ENCODE data around the gene INVS. TPM values are rescaled to one million over a fixed set of nuclear protein-coding genes. Genes with fewer than 3 reads are reported as not detected.

Gene INVS
- total RNA-seq, 4 donors from 2014 or later = 21.0 to 47.8 (median 31.6) TPM

DNA sequence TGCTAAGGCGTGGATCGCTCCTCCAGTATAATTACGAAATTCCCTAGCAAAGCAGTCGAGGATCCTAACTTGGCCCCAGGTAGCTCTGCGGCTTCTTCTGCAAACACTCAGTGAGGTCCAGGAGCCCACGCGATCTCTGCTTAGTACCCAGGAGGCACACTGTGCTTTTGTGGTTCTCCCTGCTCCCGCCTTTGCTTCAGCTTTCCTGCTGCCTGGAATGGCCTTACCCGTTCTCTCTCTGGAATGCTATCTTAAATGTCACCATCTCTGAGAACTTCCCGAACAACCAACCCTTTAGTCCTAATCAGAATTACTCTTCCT lies 639 bp downstream of the INVS start:
- peaks cover 0 to 6% (median 0%) of the 10 kb centered on the region in 4 donors for H3K36me3 ChIP-seq
- H3K4me1 ChIP-seq = peaks cover 6 to 32% (median 21%) of the 10 kb centered on the region in 4 donors
- TF ChIP-seq, protein P1, sequence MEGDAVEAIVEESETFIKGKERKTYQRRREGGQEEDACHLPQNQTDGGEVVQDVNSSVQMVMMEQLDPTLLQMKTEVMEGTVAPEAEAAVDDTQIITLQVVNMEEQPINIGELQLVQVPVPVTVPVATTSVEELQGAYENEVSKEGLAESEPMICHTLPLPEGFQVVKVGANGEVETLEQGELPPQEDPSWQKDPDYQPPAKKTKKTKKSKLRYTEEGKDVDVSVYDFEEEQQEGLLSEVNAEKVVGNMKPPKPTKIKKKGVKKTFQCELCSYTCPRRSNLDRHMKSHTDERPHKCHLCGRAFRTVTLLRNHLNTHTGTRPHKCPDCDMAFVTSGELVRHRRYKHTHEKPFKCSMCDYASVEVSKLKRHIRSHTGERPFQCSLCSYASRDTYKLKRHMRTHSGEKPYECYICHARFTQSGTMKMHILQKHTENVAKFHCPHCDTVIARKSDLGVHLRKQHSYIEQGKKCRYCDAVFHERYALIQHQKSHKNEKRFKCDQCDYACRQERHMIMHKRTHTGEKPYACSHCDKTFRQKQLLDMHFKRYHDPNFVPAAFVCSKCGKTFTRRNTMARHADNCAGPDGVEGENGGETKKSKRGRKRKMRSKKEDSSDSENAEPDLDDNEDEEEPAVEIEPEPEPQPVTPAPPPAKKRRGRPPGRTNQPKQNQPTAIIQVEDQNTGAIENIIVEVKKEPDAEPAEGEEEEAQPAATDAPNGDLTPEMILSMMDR (IDR thresholded peaks at IDR 0.05) = no peak
- TF ChIP-seq POLR2A (IDR thresholded peaks at IDR 0.05) = no peak
- intact Hi-C loops (cut with DNase I; ENCODE audit: low total_unique reads) (no loop called here), in situ Hi-C loops (cut with MboI; ENCODE audit: low pct_ligation_motif_present in 1 of 4, low pct_unique_long_range_greater_than_20kb in 1 of 4, low sequenced_read_pairs in 3 of 4) (no loop called here)
- DNase-seq = no peak
- H3K4me3 ChIP-seq = peak overlapping the region; percentile 69 to 91 (median 90)
- H3K27ac ChIP-seq = peak overlapping the region; percentile 93 to 97 (median 94)
- no peaks in the 10 kb centered on the region for H3K27me3 ChIP-seq
- WGBS, 2 donors (ENCODE audit: low coverage in 1 of 2) = 5 to 14% methylated on average over 2 to 10 of the region's 10 CpGs
- H3K9me3 ChIP-seq = no peaks in the 10 kb centered on the region

DNA sequence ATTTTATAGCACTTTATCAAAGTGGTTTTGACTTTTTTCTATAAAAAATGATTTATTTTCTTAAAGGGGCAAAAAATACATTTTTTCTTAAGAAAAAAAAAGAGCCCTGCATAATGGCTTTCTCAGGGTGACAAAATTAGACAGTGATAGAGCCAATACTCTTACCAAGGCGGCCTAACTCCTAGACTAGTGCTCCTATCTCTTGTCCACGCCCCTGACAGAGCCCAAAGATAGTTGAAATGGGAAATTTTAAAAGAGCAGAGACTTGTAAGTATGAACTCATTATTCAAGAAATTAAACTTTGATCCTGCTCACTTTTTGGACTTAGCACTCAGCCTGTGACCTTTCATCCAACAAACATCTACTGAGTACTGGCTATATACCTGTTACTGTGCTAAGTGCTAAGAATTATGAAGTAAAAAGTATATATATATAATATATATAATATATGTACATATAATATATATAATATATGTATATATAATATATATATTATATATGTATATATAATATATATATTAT lies 1.2 kb downstream of the INVS start:
- Histone ChIP-seq H3K4me1 (peaks cover 6 to 32% (median 21%) of the 10 kb centered on the region in 4 donors), H3K27me3 (no peaks in the 10 kb centered on the region), H3K36me3 (peaks cover 0 to 11% (median 2%) of the 10 kb centered on the region in 4 donors), H3K9me3 (no peaks in the 10 kb centered on the region), H3K4me3 (peak overlapping the region in 3 of 4 donors; percentile 89 to 91 (median 90)), H3K27ac (peak overlapping the region; percentile 93 to 97 (median 94))
- TF ChIP-seq, protein P1 (IDR thresholded peaks at IDR 0.05) = no peak
- no peak for TF ChIP-seq POLR2AphosphoS5 (IDR thresholded peaks at IDR 0.05)
- no peak for TF ChIP-seq EP300 (IDR thresholded peaks at IDR 0.05; ENCODE audit: low read depth)
- TF ChIP-seq POLR2A (IDR thresholded peaks at IDR 0.05) = no peak
- WGBS, 2 donors (ENCODE audit: low coverage in 1 of 2) = 40 to 67% methylated on average over 1 to 2 of the region's 2 CpGs
- intact Hi-C loops (cut with DNase I; ENCODE audit: low total_unique reads) (no loop called here), in situ Hi-C loops (cut with MboI; ENCODE audit: low pct_ligation_motif_present in 1 of 4, low pct_unique_long_range_greater_than_20kb in 1 of 4, low sequenced_read_pairs in 3 of 4) (no loop called here)
- no peak for DNase-seq

DNA sequence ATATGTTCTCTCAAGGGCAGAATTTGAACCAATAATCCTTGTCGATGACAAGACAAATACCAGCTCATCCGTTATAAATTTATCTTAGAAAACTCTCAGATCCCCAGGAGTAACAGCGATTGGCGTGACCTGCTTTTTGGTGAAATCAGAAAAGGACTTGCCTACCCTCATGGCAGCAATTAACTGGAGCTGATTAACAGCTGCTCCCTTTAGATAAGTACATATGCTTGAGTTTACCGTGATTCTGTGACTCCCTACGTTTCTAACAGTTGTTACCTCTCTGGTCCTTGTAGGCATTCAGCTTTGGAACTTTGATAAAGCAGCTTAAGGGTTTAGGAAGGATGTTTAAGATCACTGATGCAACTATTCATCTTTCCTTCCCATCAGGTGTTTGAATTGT lies 2.6 kb downstream of the INVS start:
- in situ Hi-C loops (cut with MboI; ENCODE audit: low pct_ligation_motif_present in 1 of 4, low pct_unique_long_range_greater_than_20kb in 1 of 4, low sequenced_read_pairs in 3 of 4) (no loop called here), intact Hi-C loops (cut with DNase I; ENCODE audit: low total_unique reads) (no loop called here)
- DNase-seq = no peak
- Histone ChIP-seq H3K27ac (no peak overlapping the region), H3K4me3 (no peak overlapping the region), H3K9me3 (no peaks in the 10 kb centered on the region), H3K4me1 (peaks cover 6 to 23% (median 21%) of the 10 kb centered on the region in 4 donors), H3K36me3 (peaks cover 0 to 23% (median 6%) of the 10 kb centered on the region in 4 donors), H3K27me3 (no peaks in the 10 kb centered on the region)
- WGBS, 2 donors (ENCODE audit: low coverage in 1 of 2) = 89 to 92% methylated on average over 6 of the region's 6 CpGs
- TF ChIP-seq POLR2AphosphoS5 (IDR thresholded peaks at IDR 0.05) = no peak
- TF ChIP-seq EP300 (IDR thresholded peaks at IDR 0.05; ENCODE audit: low read depth) = no peak
- TF ChIP-seq, protein P1 (IDR thresholded peaks at IDR 0.05) = no peak
- TF ChIP-seq POLR2A (IDR thresholded peaks at IDR 0.05) = no peak

DNA sequence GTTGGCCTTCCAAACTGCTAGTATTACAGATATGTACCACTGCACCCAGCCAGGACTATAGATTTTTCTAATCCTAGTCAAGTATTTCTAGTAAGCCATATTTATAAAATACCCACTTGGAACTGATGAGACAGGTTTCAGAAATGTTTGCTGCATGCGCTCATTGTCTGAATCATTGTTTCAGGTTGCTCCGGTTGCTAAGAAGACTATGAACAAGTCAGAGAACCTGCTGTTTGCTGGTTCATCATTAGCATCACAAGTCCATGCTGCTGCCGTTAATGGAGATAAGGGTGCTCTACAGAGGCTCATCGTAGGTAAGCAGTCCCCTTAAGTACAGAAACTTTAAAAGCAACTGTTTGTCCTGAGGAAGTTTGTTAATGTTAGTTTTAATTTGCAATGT lies 5.3 kb downstream of the INVS start:
- no peak for DNase-seq
- Histone ChIP-seq H3K36me3 (peaks cover 0 to 32% (median 8%) of the 10 kb centered on the region in 4 donors), H3K4me1 (peaks cover 0 to 8% (median 6%) of the 10 kb centered on the region in 4 donors), H3K9me3 (no peaks in the 10 kb centered on the region), H3K27ac (no peak overlapping the region), H3K4me3 (no peak overlapping the region), H3K27me3 (no peaks in the 10 kb centered on the region)
- in situ Hi-C loops (cut with MboI; ENCODE audit: low pct_ligation_motif_present in 1 of 4, low pct_unique_long_range_greater_than_20kb in 1 of 4, low sequenced_read_pairs in 3 of 4) (no loop called here), intact Hi-C loops (cut with DNase I; ENCODE audit: low total_unique reads) (no loop called here)
- TF ChIP-seq POLR2A (IDR thresholded peaks at IDR 0.05) (no peak), EP300 (IDR thresholded peaks at IDR 0.05; ENCODE audit: low read depth) (no peak), POLR2AphosphoS5 (IDR thresholded peaks at IDR 0.05) (no peak)
- TF ChIP-seq, protein P1 (IDR thresholded peaks at IDR 0.05) = no peak
- WGBS, 2 donors (ENCODE audit: low coverage in 1 of 2) = 89 to 100% methylated on average over 4 of the region's 4 CpGs
